NCI-H82 treated with DMSO at 0.1 percent for 48 hours (cell line): ENCODE measurements around the gene TOGARAM2.
"Not testable (repeated sequence)": the region's sequence is repeated elsewhere in the genome, so short reads cannot be mapped to it uniquely, and the experiment has no call there.

ENCODE experiments used
- DNase-seq: peaks from one replicate; lab custom pipeline; 2025; ENCODE audit not compliant: unreplicated experiment; lab: John Stamatoyannopoulos, UW

Gene TOGARAM2

DNA sequence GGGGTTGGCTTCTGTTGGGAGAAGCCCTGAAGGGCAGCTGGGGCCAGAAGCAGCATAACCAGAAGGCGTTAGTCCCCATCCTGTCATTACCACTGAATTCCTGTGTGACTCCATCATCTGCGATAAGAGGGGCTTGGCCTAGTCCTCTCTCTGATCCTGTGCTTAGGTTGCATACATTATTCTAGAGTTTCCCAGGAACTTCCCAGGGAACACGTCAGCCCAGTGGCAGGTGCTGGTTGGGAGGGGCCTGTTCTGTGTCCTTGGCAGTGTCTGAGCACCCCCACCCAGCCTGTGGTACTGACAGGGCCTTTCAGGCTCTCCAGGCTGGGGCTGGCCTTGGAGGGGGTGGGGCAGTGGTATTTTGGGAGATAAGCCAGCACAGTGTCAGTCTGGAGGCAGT lies 4.5 kb upstream of the TOGARAM2 start:
- DNase-seq = no peak

DNA sequence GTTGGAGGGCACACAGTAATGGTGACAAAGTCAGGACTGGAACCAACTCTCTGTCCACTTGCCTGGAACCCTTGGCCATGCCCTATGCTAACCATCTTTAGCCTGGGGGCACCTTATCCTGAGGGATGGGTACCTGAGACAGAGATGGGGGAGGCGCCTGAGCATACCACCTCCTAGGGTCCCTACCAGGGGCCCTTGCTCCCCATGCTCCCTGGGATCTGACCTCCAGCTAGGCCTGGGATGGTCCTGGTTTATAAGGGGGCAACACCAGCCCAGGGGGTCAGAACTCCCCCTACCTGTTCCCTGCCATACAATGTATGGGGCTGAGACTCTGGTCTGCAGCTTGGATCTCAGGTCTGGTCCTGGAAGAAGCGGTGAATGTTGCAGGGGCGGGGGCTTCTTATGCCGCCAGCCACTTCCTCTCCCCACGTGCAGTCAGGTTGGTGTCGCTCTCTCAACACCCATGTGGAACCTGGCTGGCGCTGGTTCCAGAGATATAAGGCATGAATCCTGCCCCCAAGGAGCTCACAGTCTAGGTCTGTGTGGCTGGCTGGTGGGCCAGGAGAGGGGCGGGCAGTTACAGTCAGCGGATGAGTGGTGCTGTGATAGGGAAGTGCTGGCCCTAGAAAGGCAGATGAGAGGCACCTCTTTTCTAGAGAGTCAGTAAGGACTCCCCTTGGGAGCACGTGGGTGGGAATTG lies 3.8 kb upstream of the TOGARAM2 start:
- DNase-seq = no peak

DNA sequence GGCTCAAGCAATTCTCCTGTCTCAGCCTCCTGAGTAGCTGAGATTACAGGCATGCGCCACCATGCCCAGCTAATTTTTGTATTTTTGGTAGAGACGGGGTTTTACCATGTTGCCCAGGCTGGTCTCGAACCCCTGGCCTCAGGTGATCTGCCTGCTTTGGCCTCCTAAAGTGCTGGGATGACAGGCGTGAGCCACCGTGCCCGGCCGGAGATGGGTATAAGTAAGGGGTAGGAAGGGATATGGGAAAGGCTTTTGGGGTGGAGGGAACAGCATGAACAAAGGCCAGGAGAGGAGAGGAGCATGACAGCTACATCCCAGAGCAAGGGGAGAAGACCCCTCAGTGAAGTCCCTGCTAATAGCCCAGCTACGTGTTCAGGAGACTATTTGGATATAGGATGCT lies 3.1 kb upstream of the TOGARAM2 start:
- not testable (repeated sequence) for DNase-seq

DNA sequence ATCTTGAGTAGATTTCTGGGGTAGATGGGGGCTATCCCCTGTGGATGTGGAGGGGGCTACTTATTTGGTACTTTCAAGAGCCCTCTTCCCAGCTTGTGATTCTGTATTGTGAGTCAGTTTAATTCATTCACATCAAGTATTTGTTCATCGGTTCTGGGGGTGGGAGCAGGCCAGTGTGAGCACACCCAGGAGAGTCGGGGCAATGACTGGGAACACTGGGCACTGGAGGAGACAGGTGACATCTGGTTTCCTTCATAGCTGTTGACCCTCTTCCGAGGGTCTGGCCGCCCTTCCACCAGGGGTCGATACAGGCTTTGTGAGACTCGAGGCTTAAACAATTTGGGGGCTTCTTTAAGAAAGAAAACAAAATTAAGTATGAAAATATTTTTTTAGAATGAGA lies 2.5 kb upstream of the TOGARAM2 start:
- no peak for DNase-seq

DNA sequence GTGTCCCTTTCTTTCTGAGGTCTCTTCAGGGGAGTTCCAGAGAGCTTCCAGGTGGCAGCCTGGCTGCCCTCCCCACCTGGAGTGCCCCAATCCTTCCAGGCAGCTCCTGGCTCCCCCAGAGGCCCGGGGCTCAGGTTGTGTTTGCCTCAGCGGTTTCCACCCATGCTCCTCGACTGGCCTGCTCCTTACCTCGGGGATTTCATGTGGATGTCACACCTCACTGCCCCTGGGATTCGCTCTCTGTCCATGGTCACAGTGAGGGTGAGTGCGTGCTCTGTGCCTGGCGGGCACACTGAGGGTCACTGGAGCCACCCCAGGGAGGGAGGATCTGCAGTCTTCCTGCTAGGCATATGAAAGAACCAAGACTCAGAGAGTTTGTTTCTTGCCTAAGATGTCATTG lies 2.1 kb upstream of the TOGARAM2 start:
- DNase-seq = no peak

DNA sequence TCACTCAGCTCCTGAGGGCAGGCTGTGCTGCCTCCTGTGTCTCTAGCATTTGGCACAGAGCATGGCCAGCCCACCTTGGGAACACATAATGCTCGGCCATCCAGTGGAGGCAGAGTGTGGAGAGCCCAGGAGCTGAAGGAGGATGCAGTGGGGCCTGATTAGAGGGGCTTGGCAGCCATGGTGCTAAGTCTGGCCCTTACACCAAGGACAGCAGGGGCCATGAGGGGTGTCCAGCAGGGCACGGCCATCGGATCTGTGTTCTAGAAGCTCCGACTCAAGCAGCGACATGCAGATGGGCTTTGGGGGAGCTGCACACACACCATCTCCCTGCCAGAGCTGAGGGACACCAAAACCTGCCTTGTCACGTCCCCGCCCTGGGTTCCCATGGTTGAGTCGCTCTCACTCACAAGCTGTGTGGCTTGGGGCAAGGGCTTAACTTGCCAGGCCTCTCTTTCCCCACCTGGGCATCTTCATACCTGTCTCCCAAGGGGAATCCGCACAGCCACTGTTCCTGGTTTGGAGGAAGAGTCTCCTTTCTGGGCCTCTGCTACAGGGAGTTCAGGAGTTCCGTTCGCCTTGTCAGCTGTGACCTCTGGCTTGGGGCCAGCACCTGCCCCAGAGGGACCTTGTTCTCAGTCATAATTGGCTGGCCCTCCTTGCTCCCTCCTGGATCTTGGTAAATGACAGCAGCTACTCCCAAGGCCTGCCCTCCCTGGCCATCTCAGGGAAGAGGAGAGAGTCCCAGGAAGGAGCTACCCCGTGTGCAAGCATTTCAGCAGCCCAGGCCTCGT lies 1.3 kb upstream of the TOGARAM2 start:
- no peak for DNase-seq

DNA sequence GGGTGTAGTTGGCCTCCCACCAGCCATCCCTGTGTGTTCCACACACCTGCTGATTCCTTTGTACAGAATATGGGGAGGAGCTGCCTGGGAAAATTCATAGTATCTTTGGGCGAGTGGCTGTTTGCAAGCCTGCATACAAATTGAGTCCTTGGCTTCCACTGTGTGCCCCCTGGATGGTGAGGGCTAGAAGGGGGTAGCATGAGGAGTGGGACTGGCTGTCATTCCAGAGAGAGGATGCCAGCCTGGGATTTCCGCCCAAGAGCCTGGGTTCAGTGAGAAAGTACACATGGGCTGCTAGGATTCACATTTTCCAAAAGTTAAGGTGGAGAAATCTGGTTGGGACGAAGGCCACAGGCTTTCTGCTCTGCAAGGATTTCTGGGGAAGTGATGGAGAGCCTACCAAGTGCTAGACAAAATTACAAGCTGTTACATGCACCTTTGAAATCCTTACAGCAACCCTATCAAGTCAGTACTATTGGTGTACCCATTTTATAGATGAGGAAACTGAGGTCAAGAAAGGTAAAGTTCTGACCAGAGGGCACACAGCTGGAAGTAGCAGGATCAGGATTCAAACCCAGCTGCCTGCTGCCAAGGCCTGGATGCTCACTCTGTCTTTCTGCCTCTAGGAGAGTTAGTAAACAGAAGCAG lies 606 bp upstream of the TOGARAM2 start:
- no peak for DNase-seq

DNA sequence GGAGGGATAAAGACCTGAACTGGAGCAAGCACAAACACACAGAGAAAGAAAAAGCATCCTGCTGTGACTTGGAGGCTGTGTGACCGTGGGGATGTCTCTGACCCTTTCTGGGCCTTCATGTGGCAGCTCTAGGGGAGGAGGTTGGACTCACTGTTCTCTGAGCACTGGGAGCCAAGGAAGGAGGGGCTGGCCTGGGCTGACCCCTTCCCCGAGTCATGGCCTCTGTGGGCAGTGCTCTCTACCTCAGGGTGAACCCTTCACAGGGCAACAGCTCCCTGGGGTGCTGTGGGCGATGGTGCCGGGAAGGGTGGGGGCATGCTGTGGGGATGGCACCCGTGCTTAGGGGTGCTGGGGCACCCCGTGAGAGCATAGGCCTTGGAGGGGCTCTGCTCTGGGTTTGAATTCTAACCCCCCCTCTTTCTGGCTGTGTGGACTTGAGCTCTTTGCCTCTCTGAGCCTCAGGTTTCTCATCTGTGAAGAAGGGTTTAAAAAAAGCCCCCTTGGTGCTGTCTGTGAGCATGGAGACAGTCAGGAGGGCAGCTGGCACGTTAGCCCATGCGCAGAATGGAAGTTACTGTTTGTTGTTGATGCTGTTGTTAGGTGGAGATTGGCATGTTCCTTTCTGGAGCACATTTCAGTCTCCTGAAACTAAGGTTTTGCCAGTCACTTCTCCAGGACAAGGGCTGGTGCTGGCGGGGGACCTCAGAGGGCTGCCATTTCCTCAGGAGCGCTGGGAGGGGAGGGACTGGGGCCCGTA lies 700 bp downstream of the TOGARAM2 start:
- DNase-seq = no peak

DNA sequence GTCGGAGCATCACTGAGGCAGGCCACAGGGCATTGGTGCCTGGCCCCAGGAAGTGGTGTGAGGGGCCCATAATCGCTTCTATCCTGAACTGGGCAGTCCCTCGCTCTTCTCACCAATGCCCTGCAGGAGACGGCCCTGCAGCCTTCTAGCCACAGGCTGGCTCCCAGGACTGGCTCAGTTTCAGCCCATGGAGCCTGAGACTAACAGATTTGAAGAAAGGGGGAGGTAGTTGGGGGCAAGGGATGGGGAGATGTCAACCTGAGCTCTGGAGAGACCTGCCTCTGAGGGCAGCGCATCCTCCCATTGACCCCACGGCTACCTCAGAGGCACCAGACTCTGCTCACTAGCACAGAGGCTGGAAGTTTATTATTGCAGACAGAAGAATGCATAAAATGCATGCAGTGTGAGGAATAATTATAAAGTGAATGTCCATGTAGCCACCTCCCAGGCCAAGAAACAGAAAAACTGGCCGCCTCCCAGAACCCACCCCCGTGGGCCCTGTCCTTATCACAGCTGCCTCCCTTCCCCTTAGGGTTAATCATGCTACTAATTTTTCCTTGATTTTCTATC lies 1.4 kb downstream of the TOGARAM2 start:
- no peak for DNase-seq

DNA sequence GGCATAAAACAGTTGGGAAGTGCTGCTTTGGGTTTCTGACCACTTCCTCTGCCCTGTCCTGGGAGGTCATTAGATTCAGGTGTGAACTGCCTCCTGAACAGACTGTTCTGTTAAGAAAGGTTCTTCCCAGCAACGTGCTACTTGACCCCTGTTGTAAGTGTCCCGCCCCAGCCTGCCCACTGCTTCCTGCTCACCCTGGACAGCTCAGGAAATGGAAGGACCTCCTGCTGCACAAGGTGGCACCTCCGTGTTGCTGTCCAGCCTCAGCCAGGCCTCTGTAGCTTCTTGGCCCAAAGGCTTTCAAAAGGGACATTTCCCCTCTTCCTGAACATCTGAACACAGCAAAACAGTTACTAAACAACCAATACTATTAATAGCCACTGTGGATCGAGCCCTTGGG lies 5.3 kb downstream of the TOGARAM2 start:
- no peak for DNase-seq

DNA sequence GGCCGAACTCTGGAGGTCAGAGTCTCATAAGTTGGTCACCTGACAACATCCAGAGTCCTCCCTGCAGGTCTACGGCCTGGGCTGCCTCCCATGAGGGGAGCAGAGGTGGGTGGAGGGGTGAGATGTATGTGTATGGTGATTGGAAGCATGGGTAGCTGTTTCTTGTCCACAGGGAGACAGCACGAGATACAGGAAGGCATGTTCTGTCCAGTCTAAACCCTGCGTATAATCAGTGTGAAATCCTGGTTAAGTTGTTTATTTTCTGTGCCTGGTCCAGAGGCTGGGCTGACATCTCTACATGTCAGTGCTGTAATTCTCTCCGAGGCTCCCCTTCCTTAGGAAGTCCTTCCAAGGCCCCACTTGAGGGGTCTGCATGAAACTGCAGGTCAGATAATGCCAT lies 8.9 kb downstream of the TOGARAM2 start:
- DNase-seq = no peak

DNA sequence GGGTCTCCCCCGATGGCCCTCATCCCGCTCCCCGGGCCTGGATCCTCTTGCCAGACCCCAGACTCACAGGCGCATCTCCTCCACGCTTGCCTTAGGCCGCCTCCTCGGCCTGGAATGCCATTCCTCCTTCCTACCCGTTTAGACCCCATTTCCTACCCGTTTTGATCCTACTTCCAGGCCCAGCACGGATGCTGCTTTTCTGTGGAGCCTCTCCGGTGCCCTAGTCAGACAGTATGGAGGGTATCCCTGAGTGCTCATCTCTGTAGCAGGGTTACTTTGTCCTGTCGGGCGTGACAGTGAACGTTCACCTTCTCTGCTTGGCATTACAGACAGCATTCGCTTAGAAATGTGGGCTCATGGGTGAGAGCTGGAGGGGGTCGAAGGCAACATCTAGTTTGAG lies 9.3 kb downstream of the TOGARAM2 start:
- no peak for DNase-seq

DNA sequence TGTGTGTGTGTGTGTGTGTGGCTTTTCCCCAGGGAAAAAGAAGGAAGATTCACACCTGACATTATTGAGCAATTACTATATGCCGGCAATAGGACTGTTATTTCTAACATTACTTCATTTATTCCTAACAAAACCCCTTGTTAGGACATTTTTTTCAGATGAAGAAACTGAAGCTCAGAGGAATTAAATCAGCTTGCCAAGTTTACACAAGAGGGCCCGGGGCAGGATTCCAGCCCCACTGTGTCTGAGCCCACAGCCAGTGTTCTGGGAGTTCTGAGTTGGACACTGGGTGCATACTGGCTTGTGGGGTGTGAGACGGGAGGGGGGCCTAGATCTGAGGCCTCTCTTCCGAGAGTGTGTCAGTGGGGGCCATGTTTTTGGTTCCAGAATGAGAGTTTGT lies 9.9 kb downstream of the TOGARAM2 start:
- no peak for DNase-seq

DNA sequence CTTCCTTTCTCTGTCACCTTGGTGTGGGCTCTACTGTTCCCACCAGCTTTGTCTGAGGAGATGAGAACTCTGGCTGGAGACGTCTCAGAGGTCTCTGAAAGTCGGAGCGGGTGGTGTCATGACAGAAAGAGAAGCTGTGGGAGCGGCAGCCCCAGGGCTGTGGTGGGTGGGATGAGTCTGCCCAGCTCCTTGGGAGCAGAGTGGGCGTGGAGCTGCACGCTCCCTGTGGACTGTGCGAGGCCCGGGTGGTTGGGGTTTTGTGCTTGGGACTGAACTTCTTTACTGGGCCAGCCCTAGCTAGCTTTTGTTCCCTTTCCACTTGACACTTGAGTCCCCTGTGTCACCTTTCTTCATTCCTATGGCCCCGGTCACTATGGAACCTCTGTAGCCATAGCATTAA lies 10.4 kb downstream of the TOGARAM2 start:
- no peak for DNase-seq

DNA sequence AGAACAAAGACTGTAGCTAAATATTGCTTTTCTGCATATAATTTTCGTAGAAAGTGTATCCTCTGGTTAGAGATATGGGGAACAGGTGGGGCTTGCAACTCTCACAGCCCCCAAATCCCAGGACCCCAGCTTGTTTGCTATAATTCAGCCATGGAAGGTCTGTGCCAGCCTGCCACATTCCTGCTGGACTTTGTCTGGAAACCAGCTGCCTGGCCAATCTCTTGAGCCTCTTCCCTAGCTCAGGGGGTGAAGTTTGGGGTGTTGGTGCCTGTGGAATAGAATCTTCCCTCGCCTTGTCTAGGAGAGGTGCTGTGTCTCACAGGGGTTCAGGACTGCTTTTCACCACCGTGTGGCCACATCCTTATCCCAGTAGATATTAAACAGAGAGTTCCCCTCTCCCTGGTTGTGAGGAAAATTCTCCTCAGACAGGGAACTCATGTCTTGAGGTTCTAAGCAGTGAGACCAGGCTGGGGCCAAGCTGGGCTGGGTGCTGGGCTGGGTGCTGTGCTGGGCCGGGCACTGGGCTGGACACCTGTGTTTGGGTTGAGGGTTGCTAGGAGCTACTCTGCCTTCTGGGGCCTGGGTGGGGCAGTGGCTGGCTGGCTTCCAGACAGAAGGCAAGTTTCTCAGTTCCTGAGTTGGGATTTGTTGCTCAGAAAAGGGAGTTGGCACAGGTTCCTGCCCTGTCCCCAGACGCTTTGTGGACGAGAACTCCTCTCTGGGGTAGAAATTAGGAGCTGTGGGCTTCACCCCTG lies 12.3 kb downstream of the TOGARAM2 start:
- DNase-seq = no peak

DNA sequence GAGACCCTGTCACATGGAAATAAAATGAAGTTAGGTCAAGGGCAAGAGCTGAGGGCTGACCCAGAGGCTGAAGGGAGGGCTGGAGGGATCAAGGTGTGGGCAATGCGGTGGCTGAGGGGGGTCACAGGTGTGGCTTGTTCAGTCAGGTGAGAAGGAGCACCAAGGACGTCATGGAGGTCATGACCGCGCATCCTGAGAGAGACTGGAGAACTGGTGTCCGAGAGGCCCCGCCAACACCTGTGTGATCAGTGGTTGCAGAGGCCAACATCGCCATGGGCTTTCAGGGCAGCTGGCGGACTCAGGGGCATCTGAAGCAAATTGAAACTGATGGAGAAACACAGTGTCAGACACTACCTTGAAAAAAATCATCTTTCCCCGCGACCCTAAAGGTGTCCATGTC lies 13.0 kb downstream of the TOGARAM2 start:
- no peak for DNase-seq

DNA sequence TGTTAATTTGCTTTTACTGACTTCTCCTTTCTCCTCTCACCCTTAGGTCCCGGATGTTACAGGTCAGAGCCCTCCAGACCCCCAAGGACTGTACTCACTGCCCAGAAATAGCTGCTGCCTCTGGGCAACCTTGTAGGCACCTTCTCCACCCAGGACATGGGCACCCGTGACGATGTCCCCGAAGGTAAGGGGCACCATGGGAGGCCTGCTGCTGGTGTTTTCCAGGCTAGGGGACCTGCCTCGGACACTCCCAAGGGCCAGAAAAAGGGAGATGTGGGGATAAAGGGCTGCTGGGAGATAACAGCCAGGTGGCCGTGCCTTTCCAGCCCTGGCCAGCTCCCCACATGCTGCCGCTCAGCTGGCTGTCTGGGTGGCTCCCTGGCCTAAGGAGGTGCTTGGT lies 13.6 kb downstream of the TOGARAM2 start:
- no peak for DNase-seq

DNA sequence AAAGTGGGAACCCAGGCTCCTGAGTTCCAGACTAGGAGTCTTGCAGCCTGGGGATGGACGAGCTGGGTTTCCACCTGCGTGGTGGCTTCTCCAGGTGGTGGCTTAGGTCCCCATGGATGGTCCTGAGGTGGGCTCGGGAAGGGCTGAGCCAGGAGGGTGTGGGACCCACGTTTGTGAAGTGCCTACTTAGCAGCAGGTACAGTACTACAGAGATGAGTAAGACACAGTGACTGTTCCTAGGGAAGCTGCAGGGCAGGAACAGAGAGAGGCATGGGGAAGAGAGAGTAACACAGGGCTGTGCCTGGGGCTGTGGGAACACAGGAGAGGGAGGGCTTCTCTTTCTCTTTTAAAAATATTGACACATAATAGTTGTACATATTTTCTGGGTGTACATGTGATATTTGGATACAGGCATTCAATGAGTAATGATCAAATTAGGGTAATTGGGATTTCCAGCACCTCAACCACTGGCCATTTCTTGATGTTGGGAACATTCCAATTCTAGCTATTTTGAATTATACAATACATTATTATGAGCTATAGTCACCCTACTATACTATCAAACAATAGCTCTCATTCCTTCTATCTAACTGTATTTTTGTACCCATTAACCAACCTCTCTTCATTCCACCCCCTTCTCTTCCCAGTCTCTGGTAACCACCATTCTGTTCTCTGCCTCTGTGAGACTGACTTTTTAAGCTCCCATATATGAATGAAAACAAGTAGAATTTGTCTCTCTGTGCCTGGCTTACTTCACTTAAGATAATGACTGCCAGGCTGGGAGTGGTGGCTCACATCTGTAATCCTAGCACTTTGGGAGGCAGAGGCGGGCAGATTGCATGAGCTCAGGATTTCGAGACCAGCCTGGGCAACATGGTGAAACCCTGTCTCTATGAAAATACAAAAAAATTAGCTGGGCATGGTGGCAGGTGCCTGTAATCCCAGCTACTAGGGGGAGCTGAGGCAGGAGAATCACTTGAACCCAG lies 15.0 kb downstream of the TOGARAM2 start:
- no peak for DNase-seq

DNA sequence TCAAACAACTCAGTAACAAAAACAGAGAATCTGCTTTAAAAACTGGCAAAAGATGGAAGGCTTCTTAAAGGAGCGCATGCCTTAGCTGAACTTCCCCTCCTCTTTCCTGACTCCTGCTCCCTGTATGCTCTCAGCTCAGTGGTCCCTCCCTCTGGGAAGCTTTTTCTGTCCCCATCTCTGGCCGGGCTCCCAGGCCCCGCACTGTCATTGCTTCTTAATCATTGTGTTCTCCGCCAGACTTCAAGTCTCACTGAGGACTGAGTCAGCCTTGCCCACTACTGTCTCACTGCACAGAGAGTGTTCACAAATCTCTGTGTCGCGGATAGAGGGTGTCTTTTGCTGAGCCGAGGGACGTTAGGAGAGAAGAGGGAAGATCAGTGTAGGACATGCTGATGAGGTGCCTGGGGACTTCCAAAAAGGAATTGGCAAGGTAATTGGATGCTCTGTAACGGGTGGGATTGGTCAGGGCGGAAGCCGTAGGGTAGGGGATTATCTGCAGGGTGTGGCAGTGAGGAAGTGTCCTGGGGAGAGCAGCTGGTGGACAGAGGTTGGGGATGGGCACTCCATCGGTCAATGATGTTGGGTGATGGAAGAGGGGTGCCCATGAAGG lies 16.2 kb downstream of the TOGARAM2 start:
- DNase-seq = no peak
